Spleen (tissue), 11 donors: ENCODE data around the gene NUDT9. TPM values are rescaled to one million over a fixed set of nuclear protein-coding genes. Genes with fewer than 3 reads are reported as not detected.
A peak's percentile ranks its signal among the peaks of the same experiment; 100 is the strongest.

Source experiments
- DNase-seq: peaks from one replicate; pipeline ENCODE4 v3.0.0-alpha.2; 2020
- H3K27ac ChIP-seq, 8 donors: fragments of 200-600 bp; sonication (generic) in 7 of 8; 1 replicate in 4 of 8; 2 replicates in 4 of 8; pipeline versions ENCODE4 v1.5.0 to v1.8.0; 2016 to 2021; ENCODE audit warnings: inconsistent platforms in 4 of 8, mild to moderate bottlenecking in 4 of 8, moderate library complexity in 1 of 8
- H3K27me3 ChIP-seq, 7 donors: fragments of 200-600 bp; sonication (generic) in 6 of 7; replicated peaks in 1 of 7; 1 replicate in 4 of 7; 2 replicates in 3 of 7; pipeline versions ENCODE4 v1.5.0 to v1.8.0; 2016 to 2021; ENCODE audit warnings: inconsistent platforms in 3 of 7, mild to moderate bottlenecking in 1 of 7
- H3K36me3 ChIP-seq, 6 donors: fragments of 200-600 bp; sonication (generic) in 5 of 6; 1 replicate in 4 of 6; 2 replicates in 2 of 6; pipeline versions ENCODE4 v1.5.0 to v1.8.0; 2016 to 2021; ENCODE audit warnings: inconsistent platforms in 2 of 6
- H3K4me1 ChIP-seq, 6 donors: fragments of 200-600 bp; sonication (generic) in 5 of 6; 1 replicate in 3 of 6; 2 replicates in 3 of 6; pipeline versions ENCODE4 v1.5.0 to v1.8.0; 2016 to 2021; ENCODE audit warnings: inconsistent platforms in 3 of 6
- H3K4me3 ChIP-seq, 8 donors: fragments of 200-600 bp; sonication (generic) in 7 of 8; 1 replicate in 4 of 8; 2 replicates in 4 of 8; pipeline versions ENCODE4 v1.5.0 to v1.8.0; 2016 to 2021; ENCODE audit warnings: inconsistent platforms in 4 of 8, mild to moderate bottlenecking in 4 of 8, moderate library complexity in 2 of 8
- H3K9me3 ChIP-seq, 8 donors: fragments of 200-600 bp; sonication (generic) in 7 of 8; 1 replicate in 4 of 8; 2 replicates in 4 of 8; pipeline versions ENCODE4 v1.5.0 to v1.8.0; 2016 to 2021; ENCODE audit warnings: inconsistent platforms in 4 of 8
- CTCF ChIP-seq, 11 experiments: fragments of 200-600 bp in 7 of 11; fragments of 450-650 bp in 4 of 11; sonication (generic) in 4 of 11; IDR thresholded peaks in 8 of 11; conservative IDR thresholded peaks in 3 of 11; 1 replicate in 7 of 11; 2 replicates in 4 of 11; pipeline versions ENCODE4 v1.4.0 to v1.8.0; 2016 to 2021; ENCODE audit warnings: antibody characterized with exemption in 11 of 11, inconsistent platforms in 4 of 11, mild to moderate bottlenecking in 1 of 11
- POLR2A ChIP-seq, 3 donors: fragments of 450-650 bp; IDR thresholded peaks; one replicate each; pipeline ENCODE4 v1.5.1; 2017; ENCODE audit warnings: antibody characterized with exemption in 3 of 3, mild to moderate bottlenecking in 1 of 3
- POLR2AphosphoS5 ChIP-seq, 3 donors: sonication (generic); formaldehyde crosslinking; IDR thresholded peaks; one replicate each; pipeline ENCODE4 v1.5.1; 2017; ENCODE audit warnings: antibody characterized with exemption in 3 of 3
- WGBS, 5 donors: extraction: QIAGEN DNeasy Blood & Tissue Kit in 3 of 5; methylation state at CpG; one replicate each; pipeline versions ENCODE4 v1.1.5 to v1.1.7; 2013 to 2018; 5-methylcytosine and 5-hydroxymethylcytosine counted together
- intact Hi-C: fragments of 100-400 bp; cut with DNase I; formaldehyde crosslinking; loops from one replicate; pipeline ENCODE4 v1.15.0; 2023; ENCODE audit warnings: low total_unique reads
- polyA plus RNA-seq, 3 donors: library from polyadenylated mRNA; stranded (reverse); fragments of 200-250 nt; gene quantifications; one replicate each; pipeline ENCODE4 v1.2.1, GENCODE V29; 2013
- total RNA-seq, 7 donors: library from RNA; depleted of rRNA in 3 of 7; stranded (reverse); fragments of >200 nt in 3 of 7; fragmentation: NEBNext Ultra II Directional in 4 of 7; extraction: Animal tissue kit (Norgen Biotek cat#: 25700) in 4 of 7; gene quantifications; one replicate each; pipeline versions ENCODE4 v1.1.0 to v1.2.1, GENCODE V29; 2016 to 2021
- donor health status: healthy with polysubstance abuse.
- donor health status: DM: no; HTN: no; CAD: no; lungs with moderate emphysema.
- donor health status: DM: no; HTN: no; CAD: no.
- donor health status: Bipolar disorder and iron deficiency.
- donor health status: healthy.
- donor health status: DM: no; HTN: no; CAD: no.
- donor health status: DM: yes; HTN: yes; CAD: no.

NUDT9 gene
- total and polyA plus RNA-seq, 10 donors, result 14.9 to 23.7 (median 20.5) TPM

- WGBS, 5 donors, result 96 to 99% (median 98%) methylated on average over 4 of the region's 4 CpGs
- no peak for DNase-seq
- no peak for TF ChIP-seq POLR2A (IDR thresholded peaks at IDR 0.05)
- TF ChIP-seq POLR2AphosphoS5 (IDR thresholded peaks at IDR 0.05), result no peak
- no peak for TF ChIP-seq CTCF (IDR thresholded peaks at IDR 0.05 in 8 of 11, conservative IDR thresholded peaks at IDR 0.05 in 3 of 11)
- Histone ChIP-seq H3K9me3 (peaks cover 0 to 6% (median 0%) of the 10 kb centered on the region in 8 donors), H3K4me3 (no peak overlapping the region), H3K36me3 (peaks cover 0 to 60% (median 20%) of the 10 kb centered on the region in 6 donors), H3K27me3 (no peaks in the 10 kb centered on the region), H3K4me1 (no peaks in the 10 kb centered on the region), H3K27ac (no peak overlapping the region)
- intact Hi-C loops, result no loop called here
Measured at GRCh38 chr4:87458913-87459312, 36.5 kb downstream of the NUDT9 start.

GRCh38 chr4:87461281-87461700 lies 38.9 kb downstream of the NUDT9 start:
- Histone ChIP-seq H3K4me3 (no peak overlapping the region), H3K36me3 (peaks cover 0 to 37% (median 14%) of the 10 kb centered on the region in 6 donors), H3K27ac (no peak overlapping the region), H3K4me1 (no peaks in the 10 kb centered on the region), H3K9me3 (peaks cover 0 to 6% (median 0%) of the 10 kb centered on the region in 8 donors), H3K27me3 (no peaks in the 10 kb centered on the region)
- no peak for DNase-seq
- intact Hi-C loops, result no loop called here
- TF ChIP-seq POLR2A (IDR thresholded peaks at IDR 0.05) (no peak), POLR2AphosphoS5 (IDR thresholded peaks at IDR 0.05) (no peak), CTCF (IDR thresholded peaks at IDR 0.05 in 8 of 11, conservative IDR thresholded peaks at IDR 0.05 in 3 of 11) (no peak)

GRCh38 chr4:87462102-87462501 lies 39.7 kb downstream of the NUDT9 start:
- DNase-seq, result no peak
- intact Hi-C loops, result no loop called here
- H3K36me3 ChIP-seq, result peaks cover 0 to 29% (median 14%) of the 10 kb centered on the region in 6 donors
- no peaks in the 10 kb centered on the region for H3K27me3 ChIP-seq
- H3K4me3 ChIP-seq, result no peak overlapping the region
- TF ChIP-seq POLR2AphosphoS5 (IDR thresholded peaks at IDR 0.05) (no peak), CTCF (IDR thresholded peaks at IDR 0.05 in 8 of 11, conservative IDR thresholded peaks at IDR 0.05 in 3 of 11) (no peak), POLR2A (IDR thresholded peaks at IDR 0.05) (no peak)
- H3K27ac ChIP-seq, result no peak overlapping the region
- WGBS, 5 donors, result 83 to 93% (median 89%) methylated on average over 2 of the region's 2 CpGs
- peaks cover 0 to 6% (median 0%) of the 10 kb centered on the region in 8 donors for H3K9me3 ChIP-seq
- no peaks in the 10 kb centered on the region for H3K4me1 ChIP-seq

- Histone ChIP-seq H3K9me3 (no peaks in the 10 kb centered on the region), H3K4me1 (no peaks in the 10 kb centered on the region), H3K27ac (no peak overlapping the region), H3K36me3 (no peaks in the 10 kb centered on the region), H3K27me3 (no peaks in the 10 kb centered on the region), H3K4me3 (no peak overlapping the region)
- TF ChIP-seq CTCF (IDR thresholded peaks at IDR 0.05 in 8 of 11, conservative IDR thresholded peaks at IDR 0.05 in 3 of 11) (peak in 10 of 11 experiments; percentile 38 to 73 (median 60)), POLR2AphosphoS5 (IDR thresholded peaks at IDR 0.05) (no peak)
- DNase-seq, result no peak
- intact Hi-C loops, result loop anchor here (5.0 kb wide), 1 partner anchor 89 kb away; no protein-coding TSS in a partner anchor
- 51 to 67% (median 59%) methylated on average over 7 of the region's 7 CpGs for WGBS, 5 donors
Measured at GRCh38 chr4:87465739-87466366, 43.5 kb downstream of the NUDT9 start.
